Right ventricle myocardium inferior (tissue), 1 donor: ENCODE data around the gene CHGA. TPM values are rescaled to one million over a fixed set of nuclear protein-coding genes. Genes with fewer than 3 reads are reported as not detected.

ENCODE experiments used
- ATAC-seq: fragments of 200-7000 bp; cut with Tn5 transposase; one replicate; pipeline ENCODE4 v1.9.1; 2020; ENCODE audit warnings: mild to moderate bottlenecking, moderate library complexity
- DNase-seq: peaks from one replicate; pipeline ENCODE4 v3.0.0; 2021; ENCODE audit errors: missing footprints
- intact Hi-C: fragments of 100-400 bp; cut with DNase I; formaldehyde crosslinking; loops from one replicate; pipeline ENCODE4 v1.11.0; 2022
- total RNA-seq: library from RNA; stranded (reverse); fragmentation: NEBNext Ultra II Directional; extraction: Animal tissue kit (Norgen Biotek cat#: 25700); gene quantifications from one replicate; pipeline ENCODE4 v1.2.1, GENCODE V29; 2021
- donor health status: DM: no; HTN: yes; CAD: no; lungs with severe emphysema.

Gene CHGA
- total RNA-seq, 1 donor from 2014 or later: not detected

- ATAC-seq: no peak
- no peak for DNase-seq
Observed at GRCh38 chr14:92965281-92965680, 42.3 kb downstream of the CHGA start.

DNA sequence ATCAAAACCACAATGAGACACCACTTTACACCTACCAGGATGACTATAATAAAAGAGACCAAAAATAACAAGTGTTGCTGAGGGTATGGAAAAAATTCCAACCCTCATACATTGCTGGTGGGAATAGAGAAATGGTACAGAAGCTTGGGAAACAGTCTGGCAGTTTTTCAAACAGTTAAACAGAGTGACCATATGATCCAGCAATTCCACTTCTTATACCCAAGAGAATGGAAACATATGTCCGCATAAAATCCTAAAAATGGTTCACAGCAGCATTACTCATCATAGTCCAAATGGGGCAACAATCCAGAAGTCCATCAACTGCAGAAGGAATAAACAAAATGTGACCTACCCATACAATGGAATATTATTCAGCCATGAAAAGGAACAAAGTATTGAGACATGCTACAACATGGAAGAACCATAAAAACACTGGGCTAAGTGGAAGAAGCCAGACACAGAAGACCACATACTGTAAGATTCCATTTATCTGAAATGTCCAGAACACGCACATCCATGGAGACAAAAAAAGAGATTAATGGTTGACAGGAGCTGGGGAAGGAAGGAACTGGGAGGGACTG lies 44.5 kb downstream of the CHGA start:
- no peak for DNase-seq
- no peak for ATAC-seq
- intact Hi-C loops: no loop called here

More at GRCh38 chr14:92965281-92965680, 42.3 kb downstream of the CHGA start:
- intact Hi-C loops: no loop called here

- DNase-seq (no peak), ATAC-seq (no peak)
- intact Hi-C loops: no loop called here
Observed at GRCh38 chr14:92968291-92969020, 45.5 kb downstream of the CHGA start.

DNA sequence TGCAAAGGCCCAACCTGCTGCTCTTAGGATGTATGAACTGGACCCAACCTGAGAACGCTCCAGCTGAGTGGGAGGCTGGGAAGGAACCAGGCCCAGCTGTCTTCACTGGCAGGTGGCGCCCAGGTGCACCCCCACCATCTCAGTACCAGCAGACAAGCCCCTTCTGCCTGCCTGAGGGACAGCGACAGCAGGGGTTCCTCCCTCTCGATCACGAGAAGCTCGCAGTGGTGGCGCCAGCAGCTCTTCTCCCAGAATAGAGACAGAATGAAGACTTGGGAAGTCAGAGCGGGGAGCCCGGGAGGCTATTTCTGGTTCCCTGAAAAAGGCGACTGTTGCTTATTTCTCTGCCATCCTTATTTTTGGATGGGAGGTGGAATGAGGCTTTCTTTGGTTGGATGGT lies 46.5 kb downstream of the CHGA start:
- no peak for ATAC-seq
- intact Hi-C loops: no loop called here
- no peak for DNase-seq

DNA sequence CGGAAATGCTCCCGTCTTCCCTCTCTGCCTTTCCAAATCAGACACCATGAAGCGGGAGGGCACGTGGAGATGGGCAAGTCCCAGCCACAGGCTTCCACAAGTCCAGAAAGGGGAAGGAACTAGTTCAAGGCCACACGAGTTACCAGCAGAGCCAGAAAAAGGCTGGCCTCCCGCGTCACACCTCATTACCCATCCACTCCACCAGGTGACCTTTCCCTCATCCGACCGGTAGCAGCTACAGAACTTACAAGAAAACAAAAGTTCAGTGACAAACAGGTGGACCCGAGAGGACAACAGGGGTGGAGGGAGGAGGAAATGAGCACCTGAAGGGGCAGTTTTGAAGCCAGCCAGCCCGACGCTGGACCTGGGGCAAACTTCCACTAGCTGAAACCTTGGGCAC lies 46.9 kb downstream of the CHGA start:
- intact Hi-C loops: loop anchor here (5.0 kb wide), 3 partner anchors 37 to 162 kb away; no protein-coding TSS in a partner anchor
- DNase-seq: no peak
- no peak for ATAC-seq

GRCh38 chr14:92970271-92970670 lies 47.3 kb downstream of the CHGA start:
- DNase-seq: no peak
- intact Hi-C loops: loop anchor here (5.0 kb wide), 3 partner anchors 37 to 162 kb away; no protein-coding TSS in a partner anchor
- no peak for ATAC-seq

DNA sequence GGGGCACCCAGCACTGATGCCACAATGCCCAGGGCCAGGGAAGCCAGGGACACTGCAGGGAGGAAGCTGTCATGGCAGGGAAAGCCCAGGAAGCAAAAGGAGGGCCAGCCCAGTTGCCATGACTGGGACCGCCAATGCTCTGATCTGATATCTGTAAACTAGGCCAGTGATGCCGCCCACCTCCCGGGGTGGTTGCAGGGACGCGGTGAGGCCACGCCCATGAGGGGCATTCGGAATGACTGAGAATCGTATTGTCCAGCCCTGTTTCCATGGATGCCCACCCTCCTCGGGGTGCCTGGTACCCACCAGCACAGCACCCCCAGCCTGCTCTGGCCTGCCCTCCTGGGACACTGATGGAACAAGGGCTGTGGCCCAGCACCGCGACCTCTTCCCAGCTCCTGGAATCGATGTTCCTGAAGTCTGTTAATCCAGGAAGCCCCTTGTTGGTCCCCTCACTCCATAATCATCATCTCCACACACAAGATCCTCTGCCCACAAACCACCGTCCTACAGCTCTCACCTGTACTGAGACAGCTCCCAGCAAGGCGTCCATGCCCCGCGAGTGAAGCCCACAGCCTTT lies 48.7 kb downstream of the CHGA start:
- ATAC-seq (no peak), DNase-seq (no peak)
- intact Hi-C loops: loop anchor here (5.0 kb wide), 3 partner anchors 36 to 161 kb away; no protein-coding TSS in a partner anchor

- intact Hi-C loops: loop anchor here (1.0 to 5.0 kb wide), 4 partner anchors 34 to 159 kb away; partner anchors contain the start of gene ITPK1
- ATAC-seq (peak; percentile 93), DNase-seq (peak; percentile 87)
Observed at GRCh38 chr14:92973261-92973797, 50.4 kb downstream of the CHGA start.

GRCh38 chr14:92973798-92974372 lies 50.9 kb downstream of the CHGA start:
- intact Hi-C loops: loop anchor here (1.0 to 5.0 kb wide), 4 partner anchors 33 to 158 kb away; partner anchors contain the start of gene ITPK1
- DNase-seq (no peak), ATAC-seq (peak; percentile 38)

- ATAC-seq (no peak), DNase-seq (no peak)
- intact Hi-C loops: loop anchor here (5.0 kb wide), 3 partner anchors 33 to 158 kb away; no protein-coding TSS in a partner anchor
Observed at GRCh38 chr14:92974541-92975345, 51.8 kb downstream of the CHGA start.

- DNase-seq: no peak
- intact Hi-C loops: no loop called here
Observed at GRCh38 chr14:92976268-92976667, 53.3 kb downstream of the CHGA start.

DNA sequence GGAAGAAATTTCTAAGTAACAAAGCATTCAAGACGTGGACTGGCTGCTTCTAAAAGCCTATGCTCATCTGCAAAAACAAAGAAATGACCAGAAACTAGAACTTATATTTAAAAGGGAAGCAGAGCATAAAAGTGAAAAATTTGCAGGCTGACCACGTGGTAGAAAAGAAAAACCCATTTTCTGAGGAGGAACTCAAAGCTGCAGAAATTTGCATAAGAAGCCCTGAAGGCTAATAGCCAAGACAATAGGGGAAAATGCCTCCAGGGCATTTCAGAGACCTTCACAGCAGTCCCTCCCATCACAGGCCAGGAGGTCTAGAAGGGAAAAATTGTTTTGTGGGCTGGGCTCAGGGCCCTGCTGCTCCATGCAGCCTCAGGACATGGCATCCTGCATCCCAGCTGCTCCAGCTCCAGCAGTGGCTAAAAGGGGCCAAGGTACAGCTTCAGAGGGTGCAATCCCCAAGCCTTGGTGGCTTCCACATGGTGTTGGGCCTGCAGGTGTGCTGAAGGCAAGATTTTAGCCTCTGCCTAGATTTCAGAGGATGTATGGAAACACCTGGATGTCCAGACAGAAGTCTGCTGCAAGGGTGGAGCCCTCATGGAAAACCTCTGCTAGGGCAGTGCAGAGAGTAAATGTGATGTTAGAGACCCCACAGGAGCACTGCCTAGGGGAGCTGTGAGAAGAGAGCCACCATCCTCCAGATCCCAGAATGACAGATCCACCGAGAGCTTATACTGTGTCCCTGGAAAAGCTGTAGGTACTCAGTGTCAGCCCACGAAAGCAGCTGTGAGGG lies 55.5 kb downstream of the CHGA start:
- intact Hi-C loops: no loop called here
- ATAC-seq: no peak

More at GRCh38 chr14:92976268-92976667, 53.3 kb downstream of the CHGA start:
- ATAC-seq: no peak

DNA sequence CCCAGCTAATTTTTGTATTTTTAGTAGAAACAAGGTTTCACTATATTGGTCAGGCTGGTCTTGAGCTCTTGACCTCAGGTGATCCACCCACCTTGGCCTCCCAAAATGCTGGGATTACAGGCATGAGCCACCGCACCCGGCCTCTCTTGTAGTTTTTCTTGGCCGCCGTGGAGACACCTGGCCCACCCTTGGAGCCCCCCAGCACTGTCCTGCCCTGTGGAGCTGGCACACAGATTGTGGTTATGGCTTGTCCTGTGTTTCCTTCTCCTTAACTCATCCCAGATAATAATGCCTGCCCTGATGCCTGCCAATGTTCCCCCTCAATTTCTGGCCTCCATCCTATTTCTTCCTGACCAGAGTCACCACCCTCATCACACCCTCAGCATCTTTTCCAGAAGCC lies 57.9 kb downstream of the CHGA start:
- ATAC-seq (no peak), DNase-seq (no peak)
- intact Hi-C loops: no loop called here

More for the DNA sequence above, 55.5 kb downstream of the CHGA start:
- DNase-seq: no peak

- ATAC-seq (no peak), DNase-seq (no peak)
- intact Hi-C loops: no loop called here
Observed at GRCh38 chr14:92981726-92982125, 58.8 kb downstream of the CHGA start.

GRCh38 chr14:92982956-92983355 lies 60.0 kb downstream of the CHGA start:
- no peak for DNase-seq
- ATAC-seq: no peak
- intact Hi-C loops: no loop called here

GRCh38 chr14:92984082-92984788 lies 61.3 kb downstream of the CHGA start:
- intact Hi-C loops: no loop called here
- ATAC-seq: no peak
- DNase-seq: no peak
